HG03175 (cell line): Measurements from ENCODE around the gene PRKAR1B.
"Not testable (repeated sequence)": the region's sequence is repeated elsewhere in the genome, so short reads cannot be mapped to it uniquely, and the experiment has no call there.

Experiments
- ATAC-seq: cut with Tn5 transposase; IDR thresholded peaks from one replicate; pipeline ENCODE4 v1.9.1; 2021; ENCODE audit warnings: mild to moderate bottlenecking, moderate library complexity; ENCODE audit not compliant: unreplicated experiment

Gene PRKAR1B

DNA sequence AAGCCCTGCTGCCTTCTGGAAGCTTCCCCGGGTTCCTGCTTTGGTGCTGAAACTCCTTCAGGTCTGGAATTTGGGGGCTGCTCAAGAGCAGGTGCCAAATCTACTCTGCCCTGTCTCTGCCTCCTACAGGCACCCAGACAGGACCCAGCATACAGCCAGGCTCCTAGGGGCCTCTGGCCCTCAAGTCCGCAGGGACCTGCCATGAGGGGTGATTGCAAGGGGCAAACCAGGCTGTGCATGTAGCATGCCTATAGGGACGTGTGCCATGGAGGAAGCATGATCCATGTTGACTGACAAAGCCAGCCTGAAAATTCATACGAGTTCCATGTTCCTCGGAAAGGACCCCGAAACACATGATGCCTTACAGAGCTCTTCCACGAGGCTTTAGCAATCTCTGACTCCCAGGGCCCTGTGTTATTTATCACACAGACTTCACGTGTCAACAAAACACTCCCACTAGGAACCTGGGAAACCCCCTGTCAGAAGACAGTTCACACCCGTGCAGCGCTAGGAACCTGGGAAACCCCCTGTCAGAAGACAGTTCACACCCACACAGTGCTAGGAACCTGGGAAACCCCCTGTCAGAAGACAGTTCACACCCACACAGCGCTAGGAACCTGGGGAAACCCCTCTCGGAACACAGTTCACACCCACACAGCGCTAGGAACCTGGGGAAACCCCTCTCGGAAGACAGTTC, 75.9 kb downstream of the PRKAR1B start:
- no peak for ATAC-seq

DNA sequence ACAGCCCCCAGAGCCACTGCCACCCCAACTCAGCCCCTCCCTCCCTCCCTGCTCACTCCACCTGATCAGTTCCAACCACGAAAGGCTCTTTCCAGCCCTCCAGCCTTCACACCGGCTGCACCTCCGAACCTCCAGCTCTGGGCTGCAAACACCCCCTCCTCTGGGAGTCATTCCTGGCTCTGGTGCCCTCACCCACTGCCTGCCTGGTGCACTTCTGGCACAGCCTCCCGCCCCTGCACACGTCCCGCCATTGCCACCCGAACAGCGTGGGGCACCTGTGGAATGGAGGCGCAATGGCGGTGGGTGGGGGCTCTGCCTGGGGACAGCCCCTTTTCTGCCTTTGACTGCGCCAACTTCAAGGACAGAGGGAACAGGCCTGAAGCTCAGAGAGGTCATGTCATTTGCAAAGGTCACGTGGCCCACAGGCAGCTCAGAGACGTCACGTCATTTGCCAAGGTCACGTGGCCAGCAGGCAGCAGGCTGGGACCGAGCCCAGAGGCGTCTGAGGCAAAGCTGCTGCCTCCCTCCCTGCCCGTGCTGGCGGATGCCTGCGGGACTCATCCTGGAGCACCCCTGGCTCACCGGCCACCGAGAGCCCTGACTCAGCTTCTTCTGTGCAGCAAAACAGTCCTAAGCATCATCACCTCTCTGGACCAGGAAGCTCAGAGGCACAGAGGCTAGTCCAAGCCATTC, 76.6 kb downstream of the PRKAR1B start:
- no peak for ATAC-seq

DNA sequence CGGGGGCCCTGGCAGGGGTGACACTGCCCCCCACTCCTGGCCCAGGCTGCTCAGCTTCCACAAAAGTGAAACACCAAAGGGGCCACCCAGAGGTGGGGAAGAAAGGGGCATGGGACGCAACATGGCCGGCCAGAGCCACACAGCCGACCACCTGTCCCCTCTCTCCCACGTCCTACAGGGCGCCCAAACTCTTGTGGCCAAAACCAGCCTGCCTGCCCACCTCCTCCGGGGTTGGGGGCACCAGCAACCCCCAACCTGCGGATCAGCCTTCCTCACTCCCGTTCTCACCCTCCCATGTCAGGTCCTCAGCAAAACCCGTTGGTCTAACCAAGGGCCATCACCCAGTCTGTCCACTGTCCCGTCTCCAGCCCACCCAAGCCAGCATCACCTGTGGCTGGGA, 80.1 kb downstream of the PRKAR1B start:
- no peak for ATAC-seq

DNA sequence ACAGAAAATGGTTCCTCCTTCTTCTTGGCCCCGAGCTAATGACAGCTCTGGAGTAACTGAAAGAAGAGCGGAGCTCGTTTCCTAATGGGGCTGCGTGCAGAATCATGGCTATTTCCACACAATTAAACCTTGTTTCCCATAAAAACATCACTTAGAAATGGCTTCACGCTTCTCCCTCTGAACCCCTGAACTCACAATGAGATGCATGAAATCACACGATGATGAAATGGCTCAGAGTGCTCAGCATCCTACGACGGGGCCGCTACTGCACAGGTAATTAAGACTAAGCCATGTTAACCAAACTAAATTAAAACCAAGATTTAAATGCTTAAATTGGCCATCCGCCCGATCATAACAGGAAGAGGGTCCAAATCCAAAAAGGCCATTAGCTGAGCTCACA, 80.6 kb downstream of the PRKAR1B start:
- no peak for ATAC-seq

DNA sequence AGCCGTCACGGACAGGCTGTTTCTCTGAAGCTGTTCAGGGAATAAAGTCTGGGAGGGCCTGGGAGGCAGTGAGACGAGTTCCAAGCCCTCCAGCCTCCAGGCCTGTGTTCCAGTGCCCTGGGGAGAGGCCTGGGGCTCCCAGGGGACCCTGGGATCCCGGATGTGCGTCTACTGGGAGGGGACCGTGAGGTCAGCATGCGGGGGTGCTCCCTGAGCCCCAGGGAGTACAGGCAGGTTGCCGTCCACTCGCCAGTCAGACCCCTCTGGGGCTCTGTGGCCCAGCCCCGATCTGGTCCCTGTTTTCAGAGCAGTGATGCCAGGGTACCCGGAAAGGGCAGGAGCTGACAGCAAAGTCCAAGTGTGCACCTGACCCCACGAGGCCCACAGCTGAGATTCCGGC, 81.5 kb downstream of the PRKAR1B start:
- ATAC-seq, result no peak

DNA sequence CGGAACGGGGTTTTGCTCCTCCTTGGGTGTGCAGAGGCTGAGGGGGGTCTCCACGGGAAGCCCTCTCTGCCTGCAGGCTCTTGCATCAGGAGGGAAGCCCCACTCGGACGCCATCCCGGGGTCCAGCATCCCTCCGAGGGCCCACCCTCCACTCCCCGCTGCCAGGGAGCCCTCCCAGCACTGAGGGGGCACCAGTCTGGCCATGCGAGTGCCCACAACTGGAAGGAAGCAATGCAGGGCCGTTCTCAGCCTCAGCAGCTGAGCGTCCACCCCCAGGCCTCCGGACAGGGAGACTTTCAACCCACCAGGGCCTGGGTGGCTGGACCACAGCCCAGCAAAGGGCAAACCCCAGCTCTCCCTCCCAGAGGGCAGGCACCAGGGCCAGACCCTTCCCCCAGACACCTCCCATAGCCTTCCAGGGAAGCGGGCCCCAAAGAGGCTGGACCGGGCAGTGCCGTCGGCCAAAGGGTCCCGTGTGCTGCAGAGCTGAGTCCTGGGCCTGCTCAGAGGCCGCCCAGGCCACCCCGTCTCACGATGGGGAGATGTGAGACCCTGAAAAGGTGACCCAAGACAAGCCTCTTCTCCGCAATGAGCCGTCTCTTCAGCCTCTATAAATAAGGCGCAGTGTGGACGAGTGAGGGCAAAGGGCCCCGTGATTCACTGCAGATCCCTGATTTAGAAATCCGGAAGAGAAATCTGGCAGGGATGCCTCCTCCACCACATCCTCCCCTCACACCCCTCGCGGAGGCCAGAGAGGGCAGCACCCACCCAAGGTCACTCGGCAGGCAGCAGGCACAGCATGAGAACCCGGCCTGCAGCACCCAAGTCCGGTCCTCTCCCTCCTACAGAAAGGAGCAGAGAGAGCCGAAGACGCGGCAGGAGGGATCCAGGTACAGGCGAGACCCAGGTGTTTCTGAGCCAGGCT, 82.4 kb downstream of the PRKAR1B start:
- ATAC-seq, result no peak

DNA sequence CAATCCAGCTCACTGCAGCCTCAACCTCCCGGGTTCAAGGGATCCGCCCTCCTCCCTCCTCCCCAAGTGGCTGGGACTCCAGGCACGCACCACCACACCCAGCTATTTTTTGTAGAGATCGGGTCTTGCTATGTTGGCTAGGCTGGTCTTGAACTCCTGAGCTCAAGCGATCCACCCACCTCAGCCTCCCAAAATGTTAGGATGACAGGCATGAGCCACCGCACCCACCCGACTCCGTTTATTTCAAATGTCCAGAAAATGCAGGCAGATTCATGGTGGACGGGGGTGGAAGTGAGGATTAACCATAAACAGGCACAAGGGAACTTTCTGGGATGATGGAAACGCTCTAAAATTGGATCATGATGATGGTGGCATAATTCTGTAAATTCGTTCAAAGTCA, 85.1 kb downstream of the PRKAR1B start:
- no peak for ATAC-seq

DNA sequence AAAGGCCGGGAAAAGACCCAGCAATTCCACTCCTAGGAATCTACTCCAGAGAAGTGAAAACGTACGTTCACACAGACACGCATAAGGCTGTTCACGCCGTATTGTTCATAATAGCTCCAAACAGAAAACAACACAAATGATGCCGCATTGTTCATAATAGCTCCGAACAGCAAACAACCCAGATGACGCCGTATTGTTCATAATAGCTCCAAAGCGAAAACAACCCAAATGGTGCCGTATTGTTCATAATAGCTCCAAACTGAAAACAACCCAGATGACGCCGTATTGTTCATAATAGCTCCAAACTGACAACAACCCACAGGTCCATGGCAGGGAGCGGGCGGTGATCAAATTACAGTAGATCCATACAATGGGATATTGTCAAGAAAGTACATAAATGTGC, 85.8 kb downstream of the PRKAR1B start:
- ATAC-seq, result no peak

DNA sequence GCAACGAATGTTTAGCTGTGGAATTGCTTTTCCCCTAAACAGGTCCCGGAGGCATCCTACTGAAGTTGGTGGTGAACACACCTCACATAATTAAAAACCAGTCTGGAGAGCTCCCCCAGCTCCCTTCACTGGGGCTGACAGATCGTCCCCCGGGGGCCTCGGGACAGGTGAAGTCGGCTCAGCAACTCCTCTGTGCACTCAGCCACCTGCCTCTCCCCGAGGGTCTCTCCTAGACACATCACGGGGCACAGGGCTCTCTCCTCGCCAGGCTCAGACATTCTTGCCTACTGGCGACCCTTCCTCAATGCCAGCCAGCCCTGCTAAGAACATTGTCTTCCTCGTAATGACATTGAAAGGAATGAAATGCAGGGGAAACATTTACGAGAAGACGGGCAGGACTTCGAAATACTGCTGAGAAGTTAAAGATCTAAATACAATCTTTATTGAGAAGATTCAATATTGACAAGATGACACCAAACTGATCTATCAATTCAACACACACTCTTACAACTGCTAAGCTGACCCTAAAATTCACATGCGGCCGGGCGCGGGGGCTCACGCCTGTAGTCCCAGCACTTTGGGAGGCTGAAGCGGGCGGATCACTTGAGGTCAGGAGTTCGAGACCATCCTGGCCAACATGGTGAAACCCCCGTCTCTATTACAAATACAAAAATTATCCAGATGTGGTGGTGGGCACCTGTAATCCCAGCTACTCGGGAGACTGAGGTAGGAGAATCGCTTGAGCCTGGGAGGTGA, 88.6 kb downstream of the PRKAR1B start:
- no peak for ATAC-seq

DNA sequence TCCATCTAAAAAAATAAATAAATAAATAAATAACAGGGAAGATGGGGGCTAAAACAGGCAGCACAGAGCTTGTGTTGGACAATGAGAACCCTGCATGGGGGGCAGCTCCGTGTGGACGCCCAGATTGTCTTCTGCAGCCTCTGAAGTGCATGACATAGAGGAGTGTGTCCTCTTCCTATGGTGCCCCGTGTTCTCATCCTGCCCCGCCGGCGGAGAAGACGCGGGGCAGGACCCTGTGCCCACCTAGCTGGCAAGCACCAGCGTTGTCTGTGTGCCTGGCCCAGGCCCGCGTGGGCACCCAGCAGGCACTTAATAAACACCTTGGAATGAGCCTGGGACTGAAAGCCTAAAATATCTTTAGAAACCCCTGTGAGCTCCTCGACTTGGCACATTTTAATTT, 89.3 kb downstream of the PRKAR1B start:
- ATAC-seq, result no peak

DNA sequence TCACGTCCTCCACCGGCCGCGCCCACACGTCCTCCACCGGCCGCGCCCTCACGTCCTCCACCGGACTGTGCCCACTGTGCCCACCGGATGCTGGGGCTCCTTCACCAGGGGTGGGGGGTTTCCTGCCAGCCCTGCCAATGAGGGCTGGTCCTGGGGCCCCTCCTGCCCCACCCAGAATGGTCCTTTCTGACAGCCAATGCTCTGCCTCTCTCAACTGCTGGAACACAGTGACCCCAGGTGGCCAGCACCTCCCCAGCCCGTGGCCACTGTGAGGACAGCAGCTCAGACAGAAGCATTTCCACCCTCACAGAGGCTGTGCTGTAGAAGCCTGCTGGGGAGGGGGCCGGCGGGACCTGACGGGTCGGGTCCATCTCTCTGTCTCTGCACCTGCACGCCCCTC, 90.7 kb downstream of the PRKAR1B start:
- no peak for ATAC-seq

DNA sequence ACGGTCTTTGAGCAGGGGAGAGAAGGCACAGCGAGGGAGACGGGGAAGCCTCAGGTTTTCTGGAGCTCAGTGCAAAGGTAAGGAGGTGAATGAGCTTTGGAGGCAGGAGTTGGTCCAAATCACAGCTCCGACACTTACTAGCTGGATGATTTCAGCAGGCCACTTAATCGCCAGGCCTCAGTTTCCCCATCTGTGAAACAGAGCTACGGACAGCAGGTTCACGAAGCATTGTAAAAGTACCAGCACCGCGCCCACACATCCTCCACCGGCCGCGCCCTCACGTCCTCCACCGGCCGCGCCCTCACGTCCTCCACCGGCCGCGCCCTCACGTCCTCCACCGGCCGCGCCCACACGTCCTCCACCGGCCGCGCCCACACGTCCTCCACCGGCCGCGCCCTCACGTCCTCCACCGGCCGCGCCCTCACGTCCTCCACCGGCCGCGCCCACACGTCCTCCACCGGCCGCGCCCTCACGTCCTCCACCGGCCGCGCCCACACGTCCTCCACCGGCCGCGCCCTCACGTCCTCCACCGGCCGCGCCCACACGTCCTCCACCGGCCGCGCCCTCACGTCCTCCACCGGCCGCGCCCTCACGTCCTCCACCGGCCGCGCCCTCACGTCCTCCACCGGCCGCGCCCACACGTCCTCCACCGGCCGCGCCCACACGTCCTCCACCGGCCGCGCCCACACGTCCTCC, 91.2 kb downstream of the PRKAR1B start:
- not testable (repeated sequence) for ATAC-seq

DNA sequence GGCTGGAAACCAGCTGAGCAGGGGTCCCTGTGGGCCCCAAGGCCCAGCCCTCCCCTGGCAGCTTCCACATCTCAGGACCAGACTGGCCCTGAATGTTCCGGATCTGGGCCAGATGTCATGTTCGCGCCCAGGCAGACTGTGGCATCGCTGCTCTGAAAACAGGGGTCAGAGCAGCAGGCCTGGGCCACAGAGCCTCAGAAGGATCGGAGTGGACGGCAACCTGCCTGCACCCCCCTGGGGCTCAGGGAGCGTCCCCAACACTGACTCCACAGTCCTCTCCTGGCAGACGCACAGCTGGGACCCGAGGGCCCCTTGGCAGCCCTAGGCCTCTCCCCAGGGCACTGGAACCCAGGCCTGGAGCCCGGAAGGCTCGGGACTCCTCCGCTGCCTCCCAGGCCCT, 91.9 kb downstream of the PRKAR1B start:
- no peak for ATAC-seq

DNA sequence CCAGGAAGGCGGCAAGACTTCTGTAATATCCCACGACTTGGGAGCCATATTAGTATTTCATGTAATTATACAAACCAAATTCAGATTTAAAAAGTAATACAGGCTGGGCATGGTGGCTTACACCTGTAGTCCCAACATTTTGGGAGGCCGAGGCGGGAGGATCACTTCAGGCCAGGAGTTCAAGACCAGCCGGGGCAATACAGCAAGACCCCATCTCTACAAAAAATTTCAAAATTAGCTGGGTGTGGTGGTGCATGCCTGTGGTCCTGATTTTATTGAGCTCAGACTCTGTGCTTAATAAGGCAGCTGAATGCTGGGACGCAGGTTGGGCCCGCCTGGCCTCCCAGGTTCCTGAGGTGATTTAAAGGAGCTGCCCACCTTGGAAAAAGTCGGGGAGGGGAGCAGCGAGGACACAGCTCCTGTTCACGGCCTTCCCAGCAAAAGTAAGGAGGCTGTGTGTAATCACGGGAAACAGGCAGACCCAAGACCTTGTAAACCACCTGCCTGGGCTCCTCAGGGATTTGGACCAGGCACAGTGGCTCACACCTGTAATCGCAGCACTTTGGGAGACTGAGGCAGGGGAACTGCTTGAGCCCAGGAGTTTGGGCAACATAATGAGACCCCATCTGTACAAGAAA, 93.6 kb downstream of the PRKAR1B start:
- no peak for ATAC-seq

DNA sequence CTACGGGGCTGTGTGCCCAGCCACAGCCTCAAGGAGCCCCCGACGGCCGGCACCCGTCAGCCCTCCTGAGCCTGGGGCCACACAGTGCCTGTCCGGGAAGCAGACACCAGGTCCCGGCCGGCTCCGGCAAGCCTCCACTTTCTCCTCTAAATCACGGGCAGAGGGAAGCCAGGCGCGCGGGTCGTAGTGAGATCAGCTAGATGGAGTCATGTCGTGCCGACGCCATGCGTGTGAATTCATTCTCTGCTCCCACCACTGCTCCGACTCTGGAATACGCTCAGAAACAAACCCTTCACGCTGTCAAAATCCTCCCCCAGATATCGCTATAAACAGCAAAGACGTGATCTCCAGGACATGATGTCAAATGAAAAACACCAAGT, 94.3 kb downstream of the PRKAR1B start:
- no peak for ATAC-seq

DNA sequence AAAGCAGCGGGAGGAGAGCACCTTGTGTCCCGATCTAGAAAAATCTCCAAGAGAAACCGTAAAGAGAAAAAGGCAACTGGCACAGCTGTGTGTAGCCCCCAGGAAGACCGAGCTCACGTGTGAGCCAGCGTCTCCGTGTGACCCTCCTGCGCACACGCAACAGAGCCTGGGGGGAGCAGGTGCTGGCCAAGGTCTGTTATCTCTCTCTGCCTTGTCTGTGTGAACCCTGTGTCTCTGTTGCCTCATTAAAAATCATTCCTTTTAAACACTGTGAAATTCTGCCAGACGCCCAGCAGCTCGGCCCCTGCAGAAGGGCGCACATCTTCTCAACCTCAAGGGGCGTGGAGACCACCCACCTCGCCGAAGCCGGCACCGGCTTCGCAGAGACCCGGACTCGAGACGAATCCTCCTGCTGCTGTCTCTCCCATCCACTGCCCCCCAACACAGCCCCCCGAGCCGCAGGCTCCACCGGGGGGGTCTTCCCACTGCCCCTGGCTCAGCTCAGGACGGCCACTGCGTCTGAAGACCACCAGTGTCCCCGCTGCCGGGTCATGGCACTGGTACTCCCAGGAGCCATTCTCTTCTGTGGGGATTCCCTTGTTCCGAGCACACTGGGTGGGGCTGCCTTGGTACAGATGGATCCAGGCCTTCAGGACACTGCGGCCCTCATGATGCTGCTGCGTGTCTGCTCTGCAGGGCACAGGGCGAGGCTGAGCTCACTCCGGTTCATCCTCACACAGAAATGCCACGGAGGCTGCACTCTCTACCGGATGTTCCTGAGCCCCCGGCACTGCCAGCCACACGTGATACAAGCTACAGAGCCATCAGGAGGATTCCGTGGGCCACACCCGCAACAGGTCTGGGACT, 94.9 kb downstream of the PRKAR1B start:
- ATAC-seq, result no peak

DNA sequence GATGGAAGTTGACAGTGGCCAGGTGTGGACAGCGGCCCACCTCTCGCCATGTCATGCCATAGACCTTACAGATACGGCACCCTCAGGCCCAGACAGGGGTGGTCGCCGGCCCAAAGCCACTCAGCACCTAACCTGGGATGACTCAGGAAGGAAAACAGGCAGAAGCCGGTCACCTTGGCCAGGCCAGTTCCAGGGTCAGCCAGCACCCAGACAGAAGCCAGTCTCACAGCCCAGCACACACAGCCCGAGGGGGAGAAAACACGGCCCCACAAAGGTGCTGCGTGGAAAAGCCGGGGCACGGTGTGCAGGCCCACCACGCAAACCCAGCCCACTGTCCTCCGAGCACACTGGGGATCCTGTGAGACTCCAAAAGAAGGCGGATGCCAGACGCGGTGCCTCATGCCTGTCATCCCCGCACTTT, 95.8 kb downstream of the PRKAR1B start:
- ATAC-seq, result no peak

DNA sequence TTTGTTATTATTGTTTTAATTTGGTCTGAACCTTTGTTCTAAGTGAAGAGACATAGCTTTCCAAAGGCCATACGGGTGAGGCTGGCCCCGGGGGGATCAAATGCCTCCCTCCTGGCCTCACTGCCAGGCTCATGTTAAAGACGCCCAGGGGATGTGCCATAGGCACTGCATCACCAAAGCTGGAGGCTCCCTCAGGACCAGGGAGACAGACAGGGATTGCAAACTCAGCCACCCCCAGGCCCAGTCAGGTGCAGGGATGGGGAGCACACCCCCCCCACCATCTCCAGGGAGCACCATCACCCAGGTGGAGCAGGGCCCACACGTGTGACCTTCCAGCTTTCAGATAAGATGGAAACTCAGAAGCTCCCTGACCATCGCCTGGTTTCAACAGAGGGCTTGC, 96.5 kb downstream of the PRKAR1B start:
- no peak for ATAC-seq

DNA sequence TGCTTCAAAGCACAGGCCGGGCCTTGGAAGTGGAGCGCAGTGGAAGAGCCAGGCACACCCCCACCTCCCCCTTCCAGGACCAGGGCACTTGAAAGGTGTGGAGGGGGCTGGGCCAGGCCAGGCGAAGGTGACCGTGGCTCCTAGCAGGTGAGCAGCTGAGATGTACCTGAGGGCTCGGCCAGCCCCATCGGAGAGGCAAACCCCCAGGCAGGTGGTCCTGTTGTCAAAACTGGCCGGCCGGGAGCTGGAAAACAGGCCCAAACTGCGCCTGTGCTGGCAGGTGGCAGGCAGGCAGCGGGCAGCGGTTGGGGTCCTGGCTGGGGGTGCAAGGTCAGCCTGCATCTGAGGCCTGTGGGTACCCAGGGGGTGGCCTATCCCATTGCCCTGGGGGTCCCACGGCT, 97.0 kb downstream of the PRKAR1B start:
- ATAC-seq, result no peak
